Activated CD4-positive, alpha-beta T cell treated with anti-CD3 and anti-CD28 coated beads, Interleukin-2, amount 10 ng/mL, durations not matched to agents 24 days and 14 days (primary cell): ENCODE measurements around the gene KMT2B. TPM values are rescaled to one million over a fixed set of nuclear protein-coding genes. Genes with fewer than 3 reads are reported as not detected.

Experiments used
- DNase-seq: peaks from one replicate; pipeline ENCODE4 v3.0.0; 2022
- H3K27ac Mint-ChIP-seq: one replicate; pipeline ENCODE4 v1.8.0; 2022; ENCODE audit warnings: mild to moderate bottlenecking, mixed read lengths
- H3K27me3 Mint-ChIP-seq: one replicate; pipeline ENCODE4 v1.8.0; 2022; ENCODE audit warnings: mixed read lengths
- H3K36me3 Mint-ChIP-seq: one replicate; pipeline ENCODE4 v1.8.0; 2022; ENCODE audit warnings: low read depth, mild to moderate bottlenecking, mixed read lengths
- H3K4me1 Mint-ChIP-seq: one replicate; pipeline ENCODE4 v1.8.0; 2021; ENCODE audit warnings: mixed read lengths
- H3K4me3 Mint-ChIP-seq: one replicate; pipeline ENCODE4 v1.8.0; 2022; ENCODE audit warnings: mild to moderate bottlenecking, moderate library complexity, mixed read lengths
- H3K9me3 Mint-ChIP-seq: one replicate; pipeline ENCODE4 v1.8.0; 2021; ENCODE audit warnings: mixed read lengths
- intact Hi-C: fragments of 100-400 bp; cut with micrococcal nuclease; formaldehyde crosslinking; loops from one replicate; pipeline ENCODE4 v1.15.1; 2023
- total RNA-seq: library from RNA; stranded (reverse); gene quantifications from 2 replicates; pipeline ENCODE4 v1.2.3, GENCODE V29; 2022

KMT2B gene
- total RNA-seq, 1 donor from 2014 or later, result 64.5 TPM

DNA sequence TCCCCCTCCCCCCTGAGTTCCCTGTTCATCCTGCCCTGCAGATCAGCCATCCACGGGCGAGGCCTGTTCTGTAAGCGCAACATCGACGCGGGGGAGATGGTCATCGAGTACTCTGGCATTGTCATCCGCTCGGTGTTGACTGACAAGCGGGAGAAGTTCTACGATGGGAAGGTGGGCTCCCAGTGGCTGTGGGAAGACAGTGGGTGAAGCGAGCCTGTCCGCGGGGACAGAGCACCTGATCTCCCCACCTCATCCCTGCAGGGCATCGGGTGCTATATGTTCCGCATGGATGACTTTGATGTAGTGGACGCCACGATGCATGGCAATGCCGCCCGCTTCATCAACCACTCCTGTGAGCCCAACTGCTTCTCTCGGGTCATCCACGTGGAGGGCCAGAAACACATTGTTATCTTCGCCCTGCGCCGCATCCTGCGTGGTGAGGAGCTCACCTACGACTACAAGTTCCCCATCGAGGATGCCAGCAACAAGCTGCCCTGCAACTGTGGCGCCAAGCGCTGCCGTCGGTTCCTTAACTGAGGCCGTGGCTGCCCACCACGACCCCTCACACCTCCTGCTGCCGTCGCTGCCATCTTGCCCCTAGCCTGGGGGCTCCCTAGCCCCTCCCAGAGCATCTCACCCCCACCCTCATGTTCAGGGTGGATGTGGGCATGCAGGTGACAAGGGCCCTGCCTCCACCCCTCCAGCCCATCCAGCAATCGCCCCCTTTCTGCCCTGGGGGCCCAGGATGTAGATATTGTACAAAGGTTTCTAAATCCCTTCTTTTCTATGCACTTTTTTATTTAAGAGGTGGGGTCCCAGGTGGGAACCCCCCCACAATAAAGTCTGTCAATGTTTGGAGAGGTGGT is 20.5 kb downstream of the KMT2B start:
- Mint-ChIP-seq H3K36me3 (peaks cover 54% of the 10 kb centered on the region), H3K4me1 (peaks cover 43% of the 10 kb centered on the region), H3K27me3 (no peaks in the 10 kb centered on the region), H3K27ac (no peak overlapping the region), H3K9me3 (no peaks in the 10 kb centered on the region), H3K4me3 (no peak overlapping the region)
- intact Hi-C loops, result no loop called here
- no peak for DNase-seq

DNA sequence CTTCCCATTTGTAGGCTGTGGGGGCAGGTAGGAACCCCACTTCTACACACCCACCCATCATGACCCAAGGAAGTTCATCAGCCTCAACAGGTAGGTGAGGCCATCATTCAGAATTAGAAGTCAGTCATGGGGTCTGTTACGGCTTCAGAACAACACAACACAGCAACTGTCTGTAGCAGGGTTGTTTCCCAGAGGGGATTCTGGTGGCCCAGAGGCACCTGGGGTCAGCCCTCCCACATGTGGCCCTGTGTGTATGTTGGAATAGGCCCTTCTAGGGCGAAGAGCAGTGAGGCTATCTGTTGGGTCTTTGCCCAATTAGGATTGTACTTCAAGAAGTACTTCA is 21.1 kb downstream of the KMT2B start:
- no peaks in the 10 kb centered on the region for H3K9me3 Mint-ChIP-seq
- H3K27ac Mint-ChIP-seq, result no peak overlapping the region
- peaks cover 46% of the 10 kb centered on the region for H3K4me1 Mint-ChIP-seq
- intact Hi-C loops, result no loop called here
- H3K36me3 Mint-ChIP-seq, result peaks cover 53% of the 10 kb centered on the region
- H3K4me3 Mint-ChIP-seq, result peak overlapping the region; percentile 10
- no peaks in the 10 kb centered on the region for H3K27me3 Mint-ChIP-seq
- no peak for DNase-seq

DNA sequence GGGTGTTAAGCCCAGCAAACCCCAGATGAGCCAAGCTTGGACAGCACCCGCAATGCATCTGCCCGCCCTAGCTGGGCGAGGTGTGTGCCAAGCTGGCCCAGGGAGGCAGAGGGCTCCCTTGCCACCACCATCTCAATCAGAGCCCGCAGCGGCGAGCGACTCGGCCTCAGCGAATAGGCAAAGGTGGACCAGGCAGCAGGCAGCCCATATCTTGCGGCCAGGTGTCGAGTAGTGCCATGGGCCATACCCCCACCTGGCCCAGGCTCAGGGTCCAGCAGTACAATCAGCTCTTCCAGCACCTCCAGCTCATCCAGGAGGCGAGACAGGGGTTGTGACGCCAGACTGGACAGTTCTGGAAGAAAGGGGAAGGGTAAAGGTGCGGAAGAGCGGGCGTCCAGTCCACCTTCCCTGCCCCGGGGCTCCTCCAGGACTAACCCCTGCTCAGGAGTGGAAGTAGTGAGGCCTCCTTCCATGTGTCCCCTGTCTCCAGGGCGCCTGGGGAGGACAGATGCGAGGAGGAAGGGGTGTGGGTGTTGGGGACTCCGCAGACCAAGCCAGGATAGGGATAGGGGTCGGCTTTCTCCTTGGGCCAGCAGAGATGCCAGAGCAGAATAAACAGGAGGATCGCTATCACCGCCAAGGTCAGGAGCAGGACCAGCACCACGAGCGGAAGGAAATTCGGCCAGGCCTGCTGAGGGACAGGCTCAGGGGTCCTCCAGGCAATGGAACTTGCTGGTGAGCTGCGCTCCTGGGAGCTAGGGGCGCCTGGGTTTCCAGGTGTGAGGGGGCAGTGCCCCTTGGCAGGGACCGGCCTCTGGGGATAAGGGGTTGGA is 21.7 kb downstream of the KMT2B start:
- peak overlapping the region; percentile 91 for H3K4me3 Mint-ChIP-seq
- H3K27me3 Mint-ChIP-seq, result no peaks in the 10 kb centered on the region
- H3K9me3 Mint-ChIP-seq, result no peaks in the 10 kb centered on the region
- H3K27ac Mint-ChIP-seq, result peak overlapping the region; percentile 13
- no peak for DNase-seq
- intact Hi-C loops, result loop anchor here (1.0 to 10.0 kb wide), 5 partner anchors 22 to 375 kb away; partner anchors contain the start of genes ARHGAP33, OVOL3, POLR2I and TBCB
- peaks cover 45% of the 10 kb centered on the region for H3K4me1 Mint-ChIP-seq
- H3K36me3 Mint-ChIP-seq, result peaks cover 49% of the 10 kb centered on the region

DNA sequence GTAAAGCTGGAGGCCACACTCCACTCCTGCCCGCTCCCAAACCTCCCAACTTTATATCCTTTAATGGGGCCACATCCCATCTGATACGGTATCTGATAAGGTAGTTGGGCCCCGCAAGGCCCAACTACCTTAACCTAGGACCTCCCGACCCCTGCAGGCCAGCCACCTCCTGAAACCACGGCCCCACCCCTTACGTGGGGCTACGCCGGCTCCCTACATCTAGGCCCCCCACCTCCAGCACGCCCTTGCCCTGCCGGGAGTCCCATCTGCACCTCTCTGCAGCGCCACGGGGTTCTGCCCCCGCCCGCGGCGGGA is 22.3 kb downstream of the KMT2B start:
- Mint-ChIP-seq H3K9me3 (no peaks in the 10 kb centered on the region), H3K4me3 (peak overlapping the region; percentile 91), H3K27me3 (no peaks in the 10 kb centered on the region), H3K4me1 (peaks cover 44% of the 10 kb centered on the region), H3K27ac (no peak overlapping the region), H3K36me3 (peaks cover 44% of the 10 kb centered on the region)
- intact Hi-C loops, result loop anchor here (1.0 to 10.0 kb wide), 5 partner anchors 23 to 375 kb away; partner anchors contain the start of genes ARHGAP33, OVOL3, POLR2I and TBCB
- DNase-seq, result no peak

DNA sequence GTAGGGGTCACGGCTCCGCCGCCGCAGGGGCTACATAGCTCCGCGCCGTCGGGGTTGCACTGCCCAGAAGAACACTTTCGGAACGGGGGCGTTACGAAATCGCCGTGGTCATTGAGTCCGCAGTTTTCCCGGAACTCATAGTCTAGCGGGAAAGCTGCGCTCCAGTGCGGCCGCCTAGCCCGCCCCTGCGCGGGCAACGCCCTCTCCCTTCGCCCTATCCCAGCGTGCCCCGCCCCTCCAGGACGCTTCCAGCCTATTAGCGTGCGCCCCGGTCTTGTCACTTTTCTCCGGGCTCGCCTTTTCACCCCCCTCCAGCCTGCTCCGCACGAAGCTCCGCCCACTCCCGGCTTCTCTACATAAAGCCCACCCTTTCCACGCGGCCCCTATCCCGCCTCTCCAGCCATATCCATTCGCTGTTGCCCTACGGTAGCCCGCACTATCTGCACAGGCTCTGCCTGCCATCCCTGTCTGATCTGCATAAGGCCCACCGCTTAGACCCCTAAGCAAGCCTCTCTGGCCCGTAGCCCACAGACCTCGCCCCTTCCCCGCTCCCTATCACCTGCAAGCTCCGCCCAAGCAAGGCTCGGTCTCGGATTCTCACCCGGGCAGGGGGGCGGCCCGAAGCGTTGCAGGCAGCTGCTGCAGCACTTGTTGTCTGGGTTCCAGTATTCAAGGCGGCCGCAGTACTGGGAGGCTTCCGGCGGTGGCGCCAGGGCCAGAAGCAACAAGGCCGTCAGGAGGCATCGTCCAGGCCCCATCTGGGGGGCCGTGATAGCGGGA is 22.8 kb downstream of the KMT2B start:
- H3K27ac Mint-ChIP-seq, result peak overlapping the region; percentile 97
- H3K27me3 Mint-ChIP-seq, result no peaks in the 10 kb centered on the region
- H3K9me3 Mint-ChIP-seq, result no peaks in the 10 kb centered on the region
- peak overlapping the region; percentile 91 for H3K4me3 Mint-ChIP-seq
- peaks cover 44% of the 10 kb centered on the region for H3K4me1 Mint-ChIP-seq
- intact Hi-C loops, result loop anchor here (1.0 to 10.0 kb wide), 5 partner anchors 23 to 374 kb away; partner anchors contain the start of genes ARHGAP33, OVOL3, POLR2I and TBCB
- DNase-seq, result peak; percentile 99
- peaks cover 42% of the 10 kb centered on the region for H3K36me3 Mint-ChIP-seq

DNA sequence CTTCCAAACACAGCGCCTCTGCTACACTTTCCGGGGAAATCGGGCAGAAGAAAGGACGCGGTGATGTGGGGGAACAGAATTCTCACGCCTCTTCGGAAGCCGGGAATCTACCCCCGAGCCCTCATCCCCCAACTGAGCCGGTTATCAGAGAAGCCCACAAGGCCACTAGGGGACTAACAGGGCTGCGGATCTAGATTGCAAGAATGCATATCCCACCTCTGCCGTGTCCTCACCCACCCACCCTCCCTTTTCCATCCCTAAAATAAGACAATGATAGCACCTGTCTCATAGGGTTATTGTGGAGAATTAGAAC is 23.4 kb downstream of the KMT2B start:
- Mint-ChIP-seq H3K4me1 (peaks cover 47% of the 10 kb centered on the region), H3K4me3 (peak overlapping the region; percentile 91), H3K36me3 (peaks cover 38% of the 10 kb centered on the region), H3K27ac (peak overlapping the region; percentile 97), H3K9me3 (no peaks in the 10 kb centered on the region), H3K27me3 (no peaks in the 10 kb centered on the region)
- intact Hi-C loops, result loop anchor here (2.0 to 10.0 kb wide), 3 partner anchors 48 to 374 kb away; partner anchors contain the start of genes OVOL3, POLR2I and TBCB
- DNase-seq, result no peak

DNA sequence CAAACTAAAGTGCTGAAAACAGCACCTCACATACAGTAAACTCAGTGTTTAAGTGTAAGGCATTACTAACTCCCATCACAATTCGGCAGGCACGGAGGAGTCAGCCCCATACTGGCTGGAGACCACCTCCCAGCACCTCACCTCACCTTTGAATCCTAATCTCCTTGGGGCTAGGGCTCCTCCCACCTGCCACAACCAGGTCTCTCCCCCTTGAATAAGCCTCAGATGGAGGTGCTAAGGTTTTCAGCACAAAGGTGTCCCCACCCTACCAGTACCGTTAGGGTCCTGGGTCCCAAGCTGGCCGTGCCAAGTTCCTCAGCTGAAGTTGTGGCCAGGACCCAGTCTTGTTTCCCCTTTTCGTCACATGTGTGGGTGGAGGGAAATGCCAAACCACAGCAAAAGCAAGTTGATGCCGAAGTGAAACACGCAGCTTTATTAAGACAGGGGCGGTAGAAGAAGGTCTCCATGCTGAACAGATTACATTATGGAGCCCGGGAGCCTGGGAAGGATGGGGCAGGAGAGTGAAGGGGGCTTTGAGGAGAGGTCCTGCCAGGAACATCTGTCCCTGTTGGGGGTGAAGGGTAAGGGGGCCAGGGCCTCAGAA is 24.4 kb downstream of the KMT2B start, which contains the start of gene IGFLR1:
TSS of gene IGFLR1 (minus strand) at position 332 of the 604 bp plus-strand sequence. CDS start 1,272 bp downstream, outside the sequence.
- H3K27ac Mint-ChIP-seq, result peak within 1 kb of the TSS; percentile 98
- intact Hi-C loops, result loop anchor here (1.0 to 10.0 kb wide), 2 partner anchors 29 to 373 kb away; partner anchors contain the start of genes OVOL3, POLR2I and TBCB
- no peaks in the 10 kb centered on the region for H3K9me3 Mint-ChIP-seq
- peak within 1 kb of the TSS; percentile 94 for H3K4me3 Mint-ChIP-seq
- H3K27me3 Mint-ChIP-seq, result no peaks in the 10 kb centered on the region
- peak; percentile 92 for DNase-seq
- peaks cover 45% of the 10 kb centered on the region for H3K4me1 Mint-ChIP-seq
- peaks cover 28% of the 10 kb centered on the region for H3K36me3 Mint-ChIP-seq

DNA sequence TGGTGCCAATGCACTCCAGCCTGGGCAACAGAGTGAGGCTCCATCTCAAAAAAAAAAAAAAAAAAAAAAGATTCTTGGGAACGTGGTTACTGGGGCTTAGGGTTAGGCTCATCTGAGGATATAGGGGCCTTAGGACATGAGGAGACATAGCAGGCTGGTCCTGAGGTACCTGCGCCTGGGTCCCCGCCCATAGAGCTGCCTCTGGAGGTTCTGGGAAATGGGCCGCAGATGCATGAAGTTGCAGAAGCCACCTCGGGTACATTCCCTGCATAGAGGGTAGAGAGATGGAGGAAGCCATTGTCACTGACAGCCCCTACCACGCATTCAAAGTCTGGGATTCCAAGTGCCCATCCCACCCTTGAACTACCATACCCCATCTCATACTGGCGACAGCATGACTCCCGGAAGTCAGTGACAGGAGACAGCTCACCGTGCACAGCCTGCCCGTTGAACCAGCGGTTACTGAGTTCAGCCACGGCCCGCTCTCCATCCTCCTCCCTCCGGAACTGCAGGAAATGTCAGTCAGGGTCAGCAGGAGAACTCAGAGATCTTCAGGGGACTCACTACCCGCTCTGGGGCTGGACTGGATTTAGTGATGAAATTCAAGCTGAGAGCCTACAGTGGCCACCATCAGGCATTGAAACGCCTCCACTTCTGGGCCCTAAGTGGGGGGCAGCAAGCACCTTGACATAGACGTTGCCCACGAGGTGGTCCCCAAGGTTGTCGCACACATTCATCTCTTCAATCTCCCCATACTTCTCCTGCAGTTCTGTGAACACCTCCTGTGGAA is 26.0 kb downstream of the KMT2B start:
- intact Hi-C loops, result loop anchor here (10.0 kb wide), 1 partner anchor 371 kb away; the partner anchor contains the start of genes OVOL3, POLR2I and TBCB
- Mint-ChIP-seq H3K27ac (peak overlapping the region; percentile 100), H3K9me3 (no peaks in the 10 kb centered on the region), H3K27me3 (no peaks in the 10 kb centered on the region), H3K4me3 (peak overlapping the region; percentile 94), H3K36me3 (peaks cover 21% of the 10 kb centered on the region), H3K4me1 (peaks cover 49% of the 10 kb centered on the region)
- DNase-seq, result no peak

DNA sequence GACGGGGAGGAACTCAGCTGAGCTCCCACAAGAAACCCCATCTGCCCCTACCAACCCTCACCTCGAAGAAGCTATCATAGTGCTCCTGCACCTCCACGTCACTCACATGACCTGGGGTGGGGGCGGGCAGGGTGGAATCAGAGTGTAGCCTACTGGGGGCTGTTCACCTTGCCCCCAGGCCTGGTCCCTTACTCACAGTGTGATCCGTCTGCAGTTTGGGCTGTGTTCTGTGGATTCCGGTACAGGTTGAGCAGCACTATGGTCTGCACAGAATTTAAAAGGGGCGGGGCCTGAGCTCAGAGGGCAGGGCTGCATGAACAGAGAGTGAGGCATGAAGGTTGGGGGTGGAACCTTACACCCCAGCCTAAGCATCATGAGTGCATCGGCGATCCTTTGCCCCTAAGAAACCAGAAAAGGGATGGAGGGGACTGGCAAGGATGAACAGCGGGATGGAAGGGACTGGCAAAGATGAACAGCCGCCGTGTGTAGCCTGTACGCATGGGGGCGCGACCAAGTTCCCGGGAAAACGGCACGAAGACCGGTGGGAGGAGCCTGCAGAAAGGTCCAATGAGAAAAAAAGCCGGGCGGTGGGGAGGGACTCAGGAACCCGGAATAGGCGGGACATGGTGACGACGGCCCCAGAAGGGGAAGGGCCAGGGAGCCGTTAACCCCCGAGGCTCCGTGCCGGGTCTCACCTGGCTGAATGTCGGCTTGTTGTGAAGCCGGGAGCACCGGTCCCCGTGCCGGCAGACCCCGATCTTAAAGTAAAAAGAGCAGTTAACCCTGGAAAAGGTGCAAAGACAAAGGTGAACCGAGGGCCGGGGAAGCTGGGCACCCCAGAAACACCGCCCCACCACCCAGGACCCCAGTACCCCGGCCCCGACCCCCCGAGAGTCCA is 26.9 kb downstream of the KMT2B start:
- H3K27ac Mint-ChIP-seq, result peak overlapping the region; percentile 100
- peaks cover 50% of the 10 kb centered on the region for H3K4me1 Mint-ChIP-seq
- intact Hi-C loops, result loop anchor here (1.0 to 10.0 kb wide), 5 partner anchors 27 to 370 kb away; partner anchors contain the start of genes ARHGAP33, OVOL3, POLR2I and TBCB
- peak; percentile 98 for DNase-seq
- H3K9me3 Mint-ChIP-seq, result no peaks in the 10 kb centered on the region
- H3K27me3 Mint-ChIP-seq, result no peaks in the 10 kb centered on the region
- H3K4me3 Mint-ChIP-seq, result peak overlapping the region; percentile 94
- H3K36me3 Mint-ChIP-seq, result peaks cover 20% of the 10 kb centered on the region

DNA sequence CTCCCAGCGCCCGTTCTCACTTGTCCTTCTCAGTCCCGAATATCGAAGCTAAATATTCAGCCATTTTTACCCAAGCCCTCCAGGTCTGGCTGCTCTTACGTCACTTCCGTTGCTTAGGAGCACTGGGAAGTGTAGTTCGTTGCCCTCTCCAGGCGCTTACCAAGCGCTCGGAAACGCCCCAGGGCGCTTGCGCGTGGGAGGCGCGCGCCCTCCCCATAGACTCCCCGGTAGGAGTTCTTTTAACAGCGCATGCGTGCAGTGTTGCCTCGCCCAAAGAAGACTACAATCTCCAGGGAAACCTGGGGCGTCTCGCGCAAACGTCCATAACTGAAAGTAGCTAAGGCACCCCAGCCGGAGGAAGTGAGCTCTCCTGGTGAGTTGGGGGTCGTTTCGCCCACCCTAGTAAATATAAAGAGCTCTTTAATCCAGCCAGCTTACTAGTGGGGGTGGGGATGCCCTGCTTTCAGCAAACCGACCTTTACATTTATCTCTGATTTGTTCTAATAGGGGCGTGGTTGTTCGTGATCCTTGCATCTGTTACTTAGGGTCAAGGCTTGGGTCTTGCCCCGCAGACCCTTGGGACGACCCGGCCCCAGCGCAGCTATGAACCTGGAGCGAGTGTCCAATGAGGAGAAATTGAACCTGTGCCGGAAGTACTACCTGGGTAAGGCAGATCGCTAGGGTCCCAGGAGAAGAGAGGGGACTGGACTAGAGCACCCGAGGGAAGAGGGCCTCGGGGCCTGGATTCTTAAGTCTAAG is 27.7 kb downstream of the KMT2B start, which contains the start of the genes PSENEN and U2AF1L4:
TSS of gene PSENEN (plus strand) at position 324 of the 759 bp plus-strand sequence. CDS start at position 604, 280 bp downstream.
TSS of gene U2AF1L4 (minus strand) at position 91 of the 759 bp plus-strand sequence. CDS start at position 64, 27 bp downstream.
- Mint-ChIP-seq H3K4me1 (peaks cover 52% of the 10 kb centered on the region), H3K27me3 (no peaks in the 10 kb centered on the region), H3K36me3 (peaks cover 20% of the 10 kb centered on the region), H3K27ac (peak within 1 kb of the TSS; percentile 100), H3K9me3 (no peaks in the 10 kb centered on the region), H3K4me3 (peak within 1 kb of the TSS; percentile 94)
- intact Hi-C loops, result loop anchor here (1.0 to 10.0 kb wide), 5 partner anchors 28 to 369 kb away; partner anchors contain the start of genes ARHGAP33, OVOL3, POLR2I and TBCB
- DNase-seq, result peak; percentile 99

DNA sequence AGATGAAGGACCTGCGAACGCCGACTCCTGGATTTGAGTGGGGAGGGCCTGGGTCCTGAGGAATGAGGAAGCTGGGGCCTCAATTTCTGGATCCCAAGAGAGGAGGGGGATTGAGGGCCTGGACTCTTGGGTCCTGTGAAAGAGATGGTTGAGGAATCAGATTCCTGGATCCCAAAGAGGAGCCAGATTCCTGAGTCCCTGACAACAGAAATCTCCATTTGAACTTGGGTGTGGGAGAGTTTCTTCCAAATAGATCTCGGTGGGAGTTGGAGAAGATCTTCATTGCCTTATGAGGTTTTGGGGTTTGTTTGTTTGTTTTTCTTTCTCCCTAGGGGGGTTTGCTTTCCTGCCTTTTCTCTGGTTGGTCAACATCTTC is 28.3 kb downstream of the KMT2B start:
- H3K27ac Mint-ChIP-seq, result peak overlapping the region; percentile 100
- peaks cover 47% of the 10 kb centered on the region for H3K4me1 Mint-ChIP-seq
- H3K36me3 Mint-ChIP-seq, result peaks cover 19% of the 10 kb centered on the region
- peak overlapping the region; percentile 94 for H3K4me3 Mint-ChIP-seq
- intact Hi-C loops, result loop anchor here (5.0 to 10.0 kb wide), 2 partner anchors 306 to 369 kb away; partner anchors contain the start of genes OVOL3, POLR2I, TBCB and THAP8
- H3K27me3 Mint-ChIP-seq, result no peaks in the 10 kb centered on the region
- DNase-seq, result no peak
- H3K9me3 Mint-ChIP-seq, result no peaks in the 10 kb centered on the region
